ENCODE results near the gene ARHGAP6.

DNA sequence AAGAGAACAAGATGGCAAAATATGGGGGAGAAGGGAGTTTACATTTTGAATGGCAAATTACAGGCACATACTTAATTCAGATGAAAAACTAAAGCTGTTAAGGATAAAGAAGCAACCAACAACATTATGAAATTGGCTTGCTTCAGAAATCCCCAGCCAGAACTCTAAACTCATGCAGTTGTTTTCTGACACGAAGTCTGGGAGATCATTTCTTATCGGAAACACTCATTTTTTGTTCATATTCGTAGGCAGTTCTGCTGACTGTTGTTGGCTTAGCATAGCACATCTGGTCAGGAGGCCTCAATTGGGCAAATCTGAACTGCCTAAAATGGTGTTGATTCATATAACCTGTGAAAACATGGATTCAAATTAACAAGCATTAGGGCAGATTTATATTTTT is 33.0 kb upstream of the ARHGAP6 start:
- TF ChIP-seq POLR2A (IDR thresholded peaks at IDR 0.05): no peak
- TF ChIP-seq, protein P1, sequence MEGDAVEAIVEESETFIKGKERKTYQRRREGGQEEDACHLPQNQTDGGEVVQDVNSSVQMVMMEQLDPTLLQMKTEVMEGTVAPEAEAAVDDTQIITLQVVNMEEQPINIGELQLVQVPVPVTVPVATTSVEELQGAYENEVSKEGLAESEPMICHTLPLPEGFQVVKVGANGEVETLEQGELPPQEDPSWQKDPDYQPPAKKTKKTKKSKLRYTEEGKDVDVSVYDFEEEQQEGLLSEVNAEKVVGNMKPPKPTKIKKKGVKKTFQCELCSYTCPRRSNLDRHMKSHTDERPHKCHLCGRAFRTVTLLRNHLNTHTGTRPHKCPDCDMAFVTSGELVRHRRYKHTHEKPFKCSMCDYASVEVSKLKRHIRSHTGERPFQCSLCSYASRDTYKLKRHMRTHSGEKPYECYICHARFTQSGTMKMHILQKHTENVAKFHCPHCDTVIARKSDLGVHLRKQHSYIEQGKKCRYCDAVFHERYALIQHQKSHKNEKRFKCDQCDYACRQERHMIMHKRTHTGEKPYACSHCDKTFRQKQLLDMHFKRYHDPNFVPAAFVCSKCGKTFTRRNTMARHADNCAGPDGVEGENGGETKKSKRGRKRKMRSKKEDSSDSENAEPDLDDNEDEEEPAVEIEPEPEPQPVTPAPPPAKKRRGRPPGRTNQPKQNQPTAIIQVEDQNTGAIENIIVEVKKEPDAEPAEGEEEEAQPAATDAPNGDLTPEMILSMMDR (IDR thresholded peaks at IDR 0.05): no peak
